CD4-positive, alpha-beta T cell treated with Interferon alpha-2 for 1 hour (primary cell): Measurements from ENCODE around the gene NR2C2AP.
"Not testable (repeated sequence)": the region's sequence is repeated elsewhere in the genome, so short reads cannot be mapped to it uniquely, and the experiment has no call there.

Experiments
- DNase-seq, 2 donors: peaks; one replicate each; pipeline ENCODE4 v3.0.0-alpha.2; 2020 to 2022

NR2C2AP gene

DNA sequence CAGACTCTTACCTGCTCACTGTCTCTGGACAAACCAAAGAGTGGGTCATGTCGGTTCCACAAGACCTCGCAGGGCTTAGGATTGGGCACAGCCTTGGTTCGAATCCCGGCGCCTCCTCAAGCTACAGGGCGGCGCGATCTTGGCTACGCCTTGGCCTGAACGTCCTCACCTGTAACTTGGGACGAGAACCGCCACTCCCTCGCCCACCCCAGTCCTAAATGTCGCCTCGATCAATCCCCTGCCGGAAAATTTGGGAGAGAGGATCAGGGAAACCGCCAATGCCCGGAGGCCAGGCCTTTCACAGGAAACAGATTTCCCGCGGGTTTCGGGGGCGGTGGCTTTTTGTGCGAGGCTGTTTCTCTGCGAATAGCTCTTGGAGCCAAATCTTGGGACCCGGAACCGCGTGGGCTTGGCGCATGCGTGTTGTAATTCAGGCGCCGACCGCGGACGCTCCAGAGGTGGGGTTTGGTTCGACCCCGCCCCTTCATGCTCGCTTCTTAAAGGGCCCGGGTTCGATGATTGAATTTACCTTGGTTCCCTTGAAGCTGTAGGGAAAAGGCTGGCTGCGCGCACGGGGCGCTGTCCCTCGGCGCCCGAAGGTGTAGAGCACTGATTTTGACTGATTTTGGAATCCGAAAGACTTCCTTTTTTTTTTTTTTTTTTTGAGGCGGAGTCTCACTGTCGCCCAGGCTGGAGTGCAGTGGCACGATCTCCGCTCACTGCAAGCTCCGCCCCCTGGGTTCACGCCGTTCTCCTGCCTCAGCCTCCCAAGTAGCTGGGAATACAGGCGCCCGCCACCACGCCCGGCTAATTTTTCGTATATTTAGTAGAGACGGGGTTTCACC is at the start of gene NR2C2AP:
TSS of gene NR2C2AP (minus strand) at position 403 of the 845 bp plus-strand sequence. CDS start at position 49, 354 bp downstream.
- DNase-seq, result peak; percentile 91 to 93

GRCh38 chr19:19250196-19250801 is 47.1 kb upstream of the NR2C2AP start:
- DNase-seq, result no peak

GRCh38 chr19:19240476-19240875 is 37.3 kb upstream of the NR2C2AP start:
- no peak for DNase-seq

GRCh38 chr19:19239675-19240074 is 36.5 kb upstream of the NR2C2AP start:
- DNase-seq, result no peak

DNA sequence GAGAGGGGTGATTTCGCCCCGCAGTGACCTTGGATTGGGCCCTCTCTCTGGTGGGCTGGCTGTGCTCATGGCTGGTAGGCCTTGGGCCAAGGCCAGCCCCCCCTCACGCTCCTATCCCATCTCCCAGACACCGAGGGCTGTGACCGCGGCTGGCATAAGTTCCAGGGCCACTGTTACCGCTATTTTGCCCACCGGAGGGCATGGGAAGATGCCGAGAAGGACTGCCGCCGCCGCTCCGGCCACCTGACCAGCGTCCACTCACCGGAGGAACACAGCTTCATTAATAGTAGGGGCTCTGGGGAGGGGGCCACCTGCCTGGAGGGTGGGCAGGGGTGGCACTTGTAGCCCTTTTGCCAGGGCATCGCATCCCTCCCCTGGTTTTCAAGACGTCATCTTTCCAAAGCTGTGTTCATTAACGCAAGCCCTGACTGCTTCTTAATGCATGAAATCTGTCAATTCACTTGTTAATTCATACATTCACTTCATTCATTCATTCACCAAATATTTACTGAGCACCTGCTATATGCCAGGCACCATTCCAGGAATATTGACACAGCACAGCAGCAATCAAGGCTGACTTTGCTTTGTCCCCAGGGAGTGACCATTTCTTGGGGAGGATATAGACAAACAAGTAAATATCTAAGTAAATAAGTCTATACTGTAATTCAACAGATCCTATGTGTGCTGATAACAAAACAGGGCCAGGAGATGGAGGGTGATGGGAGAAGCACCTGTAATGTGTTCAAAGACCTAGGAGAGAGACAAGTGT is 35.1 kb upstream of the NR2C2AP start:
- DNase-seq, result no peak

- DNase-seq, result no peak
These were observed 33.0 kb upstream of the NR2C2AP start for GRCh38 chr19:19236173-19236572.

DNA sequence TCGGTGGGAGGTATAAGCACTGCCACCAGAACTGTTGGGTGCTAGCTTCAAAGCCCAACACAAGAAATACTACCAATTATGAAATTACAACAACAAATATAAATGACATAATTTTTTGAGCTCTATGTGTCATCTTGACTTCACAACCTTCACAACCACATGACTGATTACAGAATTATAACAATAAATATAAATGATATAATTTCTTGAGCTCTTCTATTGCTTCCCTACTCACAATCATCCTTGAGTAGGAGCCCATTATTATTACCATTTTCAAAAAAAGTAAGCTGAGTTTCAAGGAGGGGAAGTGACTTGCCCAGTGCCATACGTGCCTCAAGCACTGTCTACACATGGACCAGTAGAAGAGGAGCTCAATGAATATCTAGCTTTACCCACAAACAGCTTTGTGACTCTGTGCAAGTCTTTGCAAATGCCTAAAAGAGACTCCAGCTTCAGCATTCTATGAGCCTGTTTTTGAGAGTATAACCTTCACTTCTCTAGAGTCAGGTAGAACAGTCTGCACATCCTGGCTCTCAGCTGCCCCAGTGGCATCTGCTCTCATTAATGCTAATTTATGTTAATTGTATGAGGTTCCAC is 31.1 kb upstream of the NR2C2AP start:
- DNase-seq, result no peak

DNA sequence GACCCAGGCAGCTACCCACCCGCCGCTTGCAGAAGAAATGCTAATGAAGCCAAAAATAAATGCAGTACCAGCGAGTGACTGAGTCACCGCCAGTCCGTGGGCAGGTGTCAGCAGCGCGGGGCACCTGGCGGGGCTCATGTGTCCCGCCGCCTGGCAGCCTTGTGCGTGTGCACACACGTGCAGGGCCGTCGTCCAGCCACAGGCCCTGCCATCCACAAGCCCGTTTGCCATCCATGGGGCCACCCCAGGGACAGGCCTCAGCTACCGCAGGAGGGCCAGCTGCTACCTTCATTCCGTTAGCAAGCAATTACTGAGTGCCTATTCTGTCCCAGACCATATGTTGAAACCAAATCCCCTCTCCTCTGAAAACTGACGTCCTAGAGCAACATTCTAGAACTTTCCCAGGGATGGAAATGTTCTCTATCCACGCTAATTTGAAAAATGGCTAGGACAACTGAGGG is 29.1 kb upstream of the NR2C2AP start:
- no peak for DNase-seq

DNA sequence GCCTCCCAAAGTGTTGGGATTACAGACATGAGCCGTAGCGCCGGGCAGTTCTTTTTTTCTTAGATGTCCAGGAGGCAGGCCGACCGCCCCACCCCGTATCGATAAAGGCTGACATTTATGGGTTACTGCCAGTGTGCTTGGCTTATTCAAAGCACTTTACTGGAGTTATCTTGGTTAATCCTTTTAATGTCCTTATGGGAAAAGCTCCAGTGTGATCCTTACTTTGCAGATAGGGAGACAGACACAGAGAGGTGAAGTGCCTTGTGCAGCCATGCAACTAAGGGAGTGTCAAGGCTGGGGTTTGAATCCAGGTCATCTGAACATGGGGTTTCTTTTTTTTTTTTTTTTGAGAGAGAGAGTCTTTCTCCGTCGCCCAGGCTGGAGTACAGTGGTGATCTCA is 27.8 kb upstream of the NR2C2AP start:
- no peak for DNase-seq

GRCh38 chr19:19229701-19230100 is 26.5 kb upstream of the NR2C2AP start:
- DNase-seq, result no peak

DNA sequence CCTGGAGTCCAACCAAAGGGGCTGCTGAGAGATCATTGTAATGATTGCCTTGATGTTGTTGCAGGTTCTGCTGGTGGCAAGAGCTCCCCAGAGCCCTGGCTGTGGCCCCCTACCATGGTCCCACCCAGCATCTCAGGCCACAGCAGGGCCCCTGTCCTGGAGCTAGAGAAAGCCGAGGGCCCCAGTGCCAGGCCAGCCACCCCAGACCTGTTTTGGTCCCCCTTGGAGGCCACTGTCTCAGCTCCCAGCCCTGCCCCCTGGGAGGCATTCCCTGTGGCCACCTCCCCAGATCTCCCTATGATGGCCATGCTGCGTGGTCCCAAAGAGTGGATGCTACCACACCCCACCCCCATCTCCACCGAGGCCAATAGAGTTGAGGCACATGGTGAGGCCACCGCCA is 24.0 kb upstream of the NR2C2AP start:
- no peak for DNase-seq

- DNase-seq, result no peak
These were observed 23.4 kb upstream of the NR2C2AP start for GRCh38 chr19:19226663-19227062.

DNA sequence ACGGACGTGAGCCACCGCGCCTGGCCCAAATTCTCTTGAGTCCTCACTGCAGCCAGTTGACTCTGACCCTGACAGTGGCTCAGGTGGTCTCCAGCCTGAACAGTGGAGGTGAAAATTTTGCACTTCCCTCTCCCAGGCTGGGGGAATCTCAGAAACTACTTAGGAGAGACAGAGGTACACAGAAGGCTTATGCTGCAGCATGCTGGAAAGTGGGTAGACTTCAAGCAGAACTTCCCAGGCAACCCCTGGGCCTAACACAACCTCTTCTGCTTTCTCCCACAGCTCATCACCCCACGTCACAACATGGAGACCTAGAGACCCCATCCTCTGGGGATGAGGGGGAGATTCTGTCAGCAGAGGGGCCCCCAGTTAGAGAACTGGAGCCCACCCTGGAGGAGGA is 23.0 kb upstream of the NR2C2AP start:
- no peak for DNase-seq

- peak; percentile 72 to 82 for DNase-seq
These were observed 21.8 kb upstream of the NR2C2AP start for GRCh38 chr19:19224852-19225494.

GRCh38 chr19:19224150-19224851 is 21.1 kb upstream of the NR2C2AP start:
- no peak for DNase-seq

- no peak for DNase-seq
These were observed 20.4 kb upstream of the NR2C2AP start for GRCh38 chr19:19223636-19224035.

GRCh38 chr19:19223060-19223459 is 19.8 kb upstream of the NR2C2AP start:
- DNase-seq, result no peak

DNA sequence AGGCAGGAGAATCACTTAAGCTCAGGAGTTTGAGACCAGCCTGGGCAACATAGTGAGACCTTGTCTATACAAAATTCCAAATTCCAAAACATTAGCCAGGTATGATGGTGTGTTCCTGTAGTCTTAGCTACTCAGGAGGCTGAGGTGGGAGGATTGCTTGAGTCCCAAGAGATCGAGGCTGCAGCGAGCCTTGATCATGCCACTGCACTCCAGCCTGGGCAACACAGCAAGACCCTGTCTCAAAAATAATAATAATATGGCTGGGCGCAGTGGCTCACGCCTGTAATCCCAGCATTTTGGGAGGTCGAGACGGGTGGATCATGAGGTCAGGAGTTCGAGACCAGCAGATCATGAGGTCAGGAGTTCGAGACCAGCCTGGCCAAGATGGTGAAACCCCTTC is 17.8 kb upstream of the NR2C2AP start:
- not testable (repeated sequence) for DNase-seq

DNA sequence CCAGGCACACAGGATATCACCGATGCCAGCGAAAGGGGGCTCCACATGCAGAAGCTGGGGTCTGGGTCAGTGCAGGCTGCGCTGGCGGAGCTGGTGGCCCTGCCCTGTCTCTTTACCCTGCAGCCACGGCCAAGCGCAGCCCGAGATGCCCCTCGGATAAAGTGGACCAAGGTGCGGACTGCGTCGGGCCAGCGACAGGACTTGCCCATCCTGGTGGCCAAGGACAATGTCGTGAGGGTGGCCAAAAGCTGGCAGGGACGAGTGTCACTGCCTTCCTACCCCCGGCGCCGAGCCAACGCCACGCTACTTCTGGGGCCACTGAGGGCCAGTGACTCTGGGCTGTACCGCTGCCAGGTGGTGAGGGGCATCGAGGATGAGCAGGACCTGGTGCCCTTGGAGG is 15.7 kb upstream of the NR2C2AP start:
- DNase-seq, result no peak

DNA sequence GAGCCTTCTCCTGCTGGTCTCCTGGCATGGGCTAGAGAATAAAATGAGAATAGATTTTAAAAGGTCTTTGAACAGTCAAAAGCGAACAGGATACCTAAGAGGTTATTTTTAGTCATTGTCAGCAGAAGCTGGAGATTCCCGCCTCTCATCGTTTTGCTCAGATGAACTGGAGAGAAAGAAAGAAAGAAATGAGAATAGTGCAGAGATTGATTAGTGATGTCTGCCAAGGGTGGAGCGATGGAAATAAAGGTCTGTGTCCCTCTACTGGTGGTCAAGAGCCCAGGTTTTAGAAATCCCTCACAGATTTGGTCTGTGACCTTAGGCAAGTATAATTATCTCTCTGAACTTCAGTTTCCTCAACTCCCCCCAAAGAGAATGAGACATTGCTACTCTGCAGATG is 13.9 kb upstream of the NR2C2AP start:
- no peak for DNase-seq

DNA sequence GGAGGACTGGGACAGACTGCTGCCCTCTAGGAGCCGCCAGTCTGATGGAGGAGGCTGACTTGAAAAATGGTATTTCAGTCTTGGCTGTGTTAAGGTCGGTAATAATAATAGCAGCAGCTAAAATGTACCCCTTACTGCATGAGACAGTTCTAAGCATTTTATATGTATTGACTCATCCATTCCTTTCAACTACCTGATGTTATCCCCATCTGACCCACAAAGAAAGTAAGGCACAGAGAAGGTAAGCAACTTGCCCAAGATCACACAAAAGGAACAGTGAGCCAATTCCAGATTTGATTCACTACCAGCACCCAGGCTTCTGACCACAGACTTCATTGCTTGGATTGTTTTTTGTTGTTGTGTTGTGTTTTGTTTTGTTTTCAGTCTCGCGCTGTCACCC is 12.6 kb upstream of the NR2C2AP start:
- DNase-seq, result no peak

GRCh38 chr19:19214892-19215291 is 11.7 kb upstream of the NR2C2AP start:
- peak in 1 of 2 donors; percentile 31 for DNase-seq
